ENCODE measurements around the gene ATP5PD.

- TF ChIP-seq CTCF (IDR thresholded peaks at IDR 0.05) = no peak
- no peak for TF ChIP-seq EZH2 (IDR thresholded peaks at IDR 0.05; ENCODE audit: borderline replicate concordance, insufficient read depth, low read depth, low read length, poor library complexity, severe bottlenecking)
Measured at GRCh38 chr17:75087558-75088453, 41.0 kb upstream of the ATP5PD start, which contains the start of gene SLC16A5.

Measured in B cell (primary cell).